ENCODE results near the gene ACBD4.
A peak's percentile ranks its signal among the peaks of the same experiment; 100 is the strongest.

DNA sequence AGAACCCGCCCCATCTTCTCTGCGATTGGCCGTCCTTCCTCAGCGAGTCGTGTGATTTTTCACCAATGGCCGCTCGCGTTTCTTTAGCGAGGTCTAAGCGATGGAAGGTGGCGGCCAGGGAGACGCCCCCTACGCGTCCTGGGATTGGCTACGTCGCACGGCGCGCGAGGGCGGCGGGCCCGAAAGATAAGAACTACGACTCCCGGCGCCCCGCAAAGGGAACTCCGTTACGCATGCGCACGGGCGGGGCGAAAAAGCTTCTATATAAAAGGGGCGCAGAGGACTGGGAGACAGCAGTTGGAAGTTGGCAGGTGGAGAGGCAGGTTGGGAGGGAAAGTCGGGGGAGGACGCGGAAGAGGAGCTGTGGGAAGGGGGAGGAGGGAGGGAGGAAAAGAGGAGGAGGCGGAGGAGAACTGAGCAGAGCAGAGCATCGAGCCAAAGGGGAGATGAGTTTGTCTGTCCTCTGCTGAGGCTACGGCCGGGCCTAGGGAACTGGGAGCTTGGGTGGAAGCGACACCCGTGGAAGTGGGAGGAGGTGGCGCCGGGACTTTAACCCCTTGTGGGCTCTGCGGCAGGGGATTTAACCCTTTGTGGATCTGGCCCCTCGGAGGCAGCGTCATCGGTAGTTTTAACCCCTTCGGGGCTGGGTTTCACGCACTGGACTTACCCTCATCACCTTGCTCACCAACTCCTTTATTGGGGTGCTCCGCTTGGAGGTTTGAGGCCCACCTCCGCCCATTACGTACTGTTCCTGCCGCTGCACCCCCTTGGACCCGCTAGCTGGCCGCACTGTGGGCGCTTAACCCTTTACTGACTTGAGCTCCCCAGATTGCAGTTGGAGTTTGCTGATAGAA, 12.9 kb downstream of the ACBD4 start, which contains the start of gene HEXIM1:
- TF ChIP-seq, protein P1, sequence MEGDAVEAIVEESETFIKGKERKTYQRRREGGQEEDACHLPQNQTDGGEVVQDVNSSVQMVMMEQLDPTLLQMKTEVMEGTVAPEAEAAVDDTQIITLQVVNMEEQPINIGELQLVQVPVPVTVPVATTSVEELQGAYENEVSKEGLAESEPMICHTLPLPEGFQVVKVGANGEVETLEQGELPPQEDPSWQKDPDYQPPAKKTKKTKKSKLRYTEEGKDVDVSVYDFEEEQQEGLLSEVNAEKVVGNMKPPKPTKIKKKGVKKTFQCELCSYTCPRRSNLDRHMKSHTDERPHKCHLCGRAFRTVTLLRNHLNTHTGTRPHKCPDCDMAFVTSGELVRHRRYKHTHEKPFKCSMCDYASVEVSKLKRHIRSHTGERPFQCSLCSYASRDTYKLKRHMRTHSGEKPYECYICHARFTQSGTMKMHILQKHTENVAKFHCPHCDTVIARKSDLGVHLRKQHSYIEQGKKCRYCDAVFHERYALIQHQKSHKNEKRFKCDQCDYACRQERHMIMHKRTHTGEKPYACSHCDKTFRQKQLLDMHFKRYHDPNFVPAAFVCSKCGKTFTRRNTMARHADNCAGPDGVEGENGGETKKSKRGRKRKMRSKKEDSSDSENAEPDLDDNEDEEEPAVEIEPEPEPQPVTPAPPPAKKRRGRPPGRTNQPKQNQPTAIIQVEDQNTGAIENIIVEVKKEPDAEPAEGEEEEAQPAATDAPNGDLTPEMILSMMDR (IDR thresholded peaks at IDR 0.05): no peak
- TF ChIP-seq POLR2AphosphoS5 (IDR thresholded peaks at IDR 0.05; ENCODE audit: low read depth, low read length): peak; percentile 100
- no peak for TF ChIP-seq TCF7L2 (IDR thresholded peaks at IDR 0.05; ENCODE audit: low read depth, low read length)
- TF ChIP-seq, protein P2, sequence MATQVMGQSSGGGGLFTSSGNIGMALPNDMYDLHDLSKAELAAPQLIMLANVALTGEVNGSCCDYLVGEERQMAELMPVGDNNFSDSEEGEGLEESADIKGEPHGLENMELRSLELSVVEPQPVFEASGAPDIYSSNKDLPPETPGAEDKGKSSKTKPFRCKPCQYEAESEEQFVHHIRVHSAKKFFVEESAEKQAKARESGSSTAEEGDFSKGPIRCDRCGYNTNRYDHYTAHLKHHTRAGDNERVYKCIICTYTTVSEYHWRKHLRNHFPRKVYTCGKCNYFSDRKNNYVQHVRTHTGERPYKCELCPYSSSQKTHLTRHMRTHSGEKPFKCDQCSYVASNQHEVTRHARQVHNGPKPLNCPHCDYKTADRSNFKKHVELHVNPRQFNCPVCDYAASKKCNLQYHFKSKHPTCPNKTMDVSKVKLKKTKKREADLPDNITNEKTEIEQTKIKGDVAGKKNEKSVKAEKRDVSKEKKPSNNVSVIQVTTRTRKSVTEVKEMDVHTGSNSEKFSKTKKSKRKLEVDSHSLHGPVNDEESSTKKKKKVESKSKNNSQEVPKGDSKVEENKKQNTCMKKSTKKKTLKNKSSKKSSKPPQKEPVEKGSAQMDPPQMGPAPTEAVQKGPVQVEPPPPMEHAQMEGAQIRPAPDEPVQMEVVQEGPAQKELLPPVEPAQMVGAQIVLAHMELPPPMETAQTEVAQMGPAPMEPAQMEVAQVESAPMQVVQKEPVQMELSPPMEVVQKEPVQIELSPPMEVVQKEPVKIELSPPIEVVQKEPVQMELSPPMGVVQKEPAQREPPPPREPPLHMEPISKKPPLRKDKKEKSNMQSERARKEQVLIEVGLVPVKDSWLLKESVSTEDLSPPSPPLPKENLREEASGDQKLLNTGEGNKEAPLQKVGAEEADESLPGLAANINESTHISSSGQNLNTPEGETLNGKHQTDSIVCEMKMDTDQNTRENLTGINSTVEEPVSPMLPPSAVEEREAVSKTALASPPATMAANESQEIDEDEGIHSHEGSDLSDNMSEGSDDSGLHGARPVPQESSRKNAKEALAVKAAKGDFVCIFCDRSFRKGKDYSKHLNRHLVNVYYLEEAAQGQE (IDR thresholded peaks at IDR 0.05; ENCODE audit: insufficient read depth in 1 of 2, low read depth in 2 of 2, low read length in 1 of 2): 0 out of 4 replicates have a peak, but pooled peaks of 1 of the 2 experiments have one; percentile 17
- TF ChIP-seq SIN3A (IDR thresholded peaks at IDR 0.05; ENCODE audit: borderline replicate concordance, insufficient read depth, low read depth, low read length): peak; percentile 91; the same call in 1 of the 2 replicates

All from Panc1 (cell line).